HepG2 (cell line): Measurements from ENCODE around the gene SLC2A11. TPM values are rescaled to one million over a fixed set of nuclear protein-coding genes. Genes with fewer than 3 reads are reported as not detected.

ENCODE experiments used
- BORCS8-MEF2B ChIP-seq: sonication (generic); formaldehyde crosslinking; IDR thresholded peaks from 2 replicates; pipeline ENCODE4 v1.8.0; 2022; ENCODE audit warnings: mild to moderate bottlenecking, missing genetic modification reagents
- CERS6 ChIP-seq: sonication (generic); formaldehyde crosslinking; IDR thresholded peaks from 2 replicates; pipeline ENCODE4 v1.5.0; 2020; ENCODE audit warnings: missing genetic modification reagents
- HNRNPH1 ChIP-seq: fragments of 200-400 bp; formaldehyde crosslinking; optimal IDR thresholded peaks from 2 replicates; pipeline ENCODE3; 2017; ENCODE audit warnings: mild to moderate bottlenecking, low read depth, low read length
- IRX3 ChIP-seq: sonication (generic); formaldehyde crosslinking; IDR thresholded peaks from 2 replicates; pipeline ENCODE4 v1.8.1; 2023; ENCODE audit warnings: mild to moderate bottlenecking, low read depth, missing genetic modification reagents, borderline replicate concordance
- MBD4 ChIP-seq: IDR thresholded peaks from 2 replicates; pipeline ENCODE4 v1.6.1; 2012; ENCODE audit warnings: low read length, inconsistent platforms, borderline replicate concordance
- MXD1 ChIP-seq: sonication (generic); formaldehyde crosslinking; IDR thresholded peaks from 2 replicates; pipeline ENCODE4 v1.4.0; 2020; ENCODE audit warnings: mild to moderate bottlenecking, missing genetic modification reagents
- NCOA5 ChIP-seq: sonication (generic); formaldehyde crosslinking; IDR thresholded peaks from 2 replicates; pipeline ENCODE4 v1.4.0; 2020; ENCODE audit warnings: missing genetic modification reagents
- NFE2L2 ChIP-seq: fragments of 150-350 bp; IDR thresholded peaks from 2 replicates; pipeline ENCODE4 v1.6.1; 2014; ENCODE audit warnings: low read length
- ONECUT2 ChIP-seq: sonication (generic); formaldehyde crosslinking; IDR thresholded peaks from 2 replicates; pipeline ENCODE4 v1.4.0; 2020; ENCODE audit warnings: missing genetic modification reagents
- PHF21A ChIP-seq: sonication (generic); formaldehyde crosslinking; IDR thresholded peaks from 2 replicates; pipeline ENCODE4 v1.5.0; 2020; ENCODE audit warnings: mild to moderate bottlenecking, missing genetic modification reagents
- RBFOX2 ChIP-seq: fragments of 200-400 bp; formaldehyde crosslinking; IDR thresholded peaks from 2 replicates; pipeline ENCODE4 v1.6.1; 2017; ENCODE audit warnings: low read depth, mild to moderate bottlenecking, low read length
- SAFB2 ChIP-seq: sonication (generic); formaldehyde crosslinking; IDR thresholded peaks from 2 replicates; pipeline ENCODE4 v1.5.1; 2020; ENCODE audit warnings: missing genetic modification reagents, low read depth, mild to moderate bottlenecking, borderline replicate concordance
- SMARCC2 ChIP-seq: fragments of 450-650 bp; IDR thresholded peaks from 2 replicates; pipeline ENCODE4 v1.6.1; 2017; ENCODE audit warnings: antibody characterized with exemption, mild to moderate bottlenecking
- TMF1 ChIP-seq: sonication (generic); formaldehyde crosslinking; IDR thresholded peaks from 2 replicates; pipeline ENCODE4 v1.8.1; 2022; ENCODE audit warnings: low read depth, missing genetic modification reagents
- U2AF1 ChIP-seq: fragments of 200-400 bp; formaldehyde crosslinking; optimal IDR thresholded peaks from 2 replicates; pipeline ENCODE3; 2017; ENCODE audit warnings: mild to moderate bottlenecking, low read depth, low read length
- ZNF577 ChIP-seq: sonication (generic); formaldehyde crosslinking; IDR thresholded peaks from 2 replicates; pipeline ENCODE4 v1.4.0; 2020; ENCODE audit warnings: mild to moderate bottlenecking, low read depth, missing genetic modification reagents, borderline replicate concordance
- ZNF589 ChIP-seq: sonication (generic); formaldehyde crosslinking; conservative IDR thresholded peaks from 2 replicates; pipeline ENCODE4 v1.8.0; 2022; ENCODE audit warnings: mild to moderate bottlenecking, moderate library complexity, missing genetic modification reagents
- ZNF614 ChIP-seq: IDR thresholded peaks from 2 replicates; pipeline ENCODE4 v1.6.1; 2018; ENCODE audit warnings: missing biosample characterization, missing genetic modification reagents, inconsistent platforms, borderline replicate concordance
- ZSCAN31 ChIP-seq: sonication (generic); formaldehyde crosslinking; IDR thresholded peaks from 2 replicates; pipeline ENCODE4 v1.5.0; 2020; ENCODE audit warnings: low read depth, mild to moderate bottlenecking, missing genetic modification reagents
- polyA plus RNA-seq, 8 experiments: library from polyadenylated mRNA; depleted of rRNA in 3 of 8; stranded (reverse) in 7 of 8; unstranded in 1 of 8; fragments of >200 nt; fragmentation: Illumina TruSeq in 4 of 8; extraction: Trizol in 4 of 8; gene quantifications; 2 replicates each; pipeline versions ENCODE4 v1.2.1 to v1.2.3, GENCODE V29; 2011 to 2016; ENCODE audit warnings: low read depth in 4 of 8, missing spikeins in 1 of 8, mixed read lengths in 1 of 8; ENCODE audit not compliant: insufficient read depth in 1 of 8
- total RNA-seq, 5 experiments: library from RNA; depleted of rRNA; stranded (reverse); fragments of >200 nt; fragmentation: Illumina TruSeq; extraction: Trizol; gene quantifications; 2 replicates each; pipeline ENCODE4 v1.2.3, GENCODE V29; 2016; ENCODE audit warnings: low read depth in 1 of 5
- TF ChIP-seq, protein P1 (sequence below): sonication (generic); formaldehyde crosslinking; IDR thresholded peaks from 2 replicates; pipeline ENCODE4 v1.4.0; 2020; ENCODE audit warnings: mild to moderate bottlenecking, missing genetic modification reagents
- TF ChIP-seq, protein P2 (sequence below): sonication (generic); formaldehyde crosslinking; IDR thresholded peaks from 2 replicates; pipeline ENCODE4 v1.4.0; 2020; ENCODE audit warnings: mild to moderate bottlenecking, missing genetic modification reagents

SLC2A11 gene
- total and polyA plus RNA-seq, 2 of the 13 experiments (the other 11 are each of a cell fraction or from before 2014, with no cell fraction given): 15.2 to 15.4 TPM

- TF ChIP-seq, protein P1, sequence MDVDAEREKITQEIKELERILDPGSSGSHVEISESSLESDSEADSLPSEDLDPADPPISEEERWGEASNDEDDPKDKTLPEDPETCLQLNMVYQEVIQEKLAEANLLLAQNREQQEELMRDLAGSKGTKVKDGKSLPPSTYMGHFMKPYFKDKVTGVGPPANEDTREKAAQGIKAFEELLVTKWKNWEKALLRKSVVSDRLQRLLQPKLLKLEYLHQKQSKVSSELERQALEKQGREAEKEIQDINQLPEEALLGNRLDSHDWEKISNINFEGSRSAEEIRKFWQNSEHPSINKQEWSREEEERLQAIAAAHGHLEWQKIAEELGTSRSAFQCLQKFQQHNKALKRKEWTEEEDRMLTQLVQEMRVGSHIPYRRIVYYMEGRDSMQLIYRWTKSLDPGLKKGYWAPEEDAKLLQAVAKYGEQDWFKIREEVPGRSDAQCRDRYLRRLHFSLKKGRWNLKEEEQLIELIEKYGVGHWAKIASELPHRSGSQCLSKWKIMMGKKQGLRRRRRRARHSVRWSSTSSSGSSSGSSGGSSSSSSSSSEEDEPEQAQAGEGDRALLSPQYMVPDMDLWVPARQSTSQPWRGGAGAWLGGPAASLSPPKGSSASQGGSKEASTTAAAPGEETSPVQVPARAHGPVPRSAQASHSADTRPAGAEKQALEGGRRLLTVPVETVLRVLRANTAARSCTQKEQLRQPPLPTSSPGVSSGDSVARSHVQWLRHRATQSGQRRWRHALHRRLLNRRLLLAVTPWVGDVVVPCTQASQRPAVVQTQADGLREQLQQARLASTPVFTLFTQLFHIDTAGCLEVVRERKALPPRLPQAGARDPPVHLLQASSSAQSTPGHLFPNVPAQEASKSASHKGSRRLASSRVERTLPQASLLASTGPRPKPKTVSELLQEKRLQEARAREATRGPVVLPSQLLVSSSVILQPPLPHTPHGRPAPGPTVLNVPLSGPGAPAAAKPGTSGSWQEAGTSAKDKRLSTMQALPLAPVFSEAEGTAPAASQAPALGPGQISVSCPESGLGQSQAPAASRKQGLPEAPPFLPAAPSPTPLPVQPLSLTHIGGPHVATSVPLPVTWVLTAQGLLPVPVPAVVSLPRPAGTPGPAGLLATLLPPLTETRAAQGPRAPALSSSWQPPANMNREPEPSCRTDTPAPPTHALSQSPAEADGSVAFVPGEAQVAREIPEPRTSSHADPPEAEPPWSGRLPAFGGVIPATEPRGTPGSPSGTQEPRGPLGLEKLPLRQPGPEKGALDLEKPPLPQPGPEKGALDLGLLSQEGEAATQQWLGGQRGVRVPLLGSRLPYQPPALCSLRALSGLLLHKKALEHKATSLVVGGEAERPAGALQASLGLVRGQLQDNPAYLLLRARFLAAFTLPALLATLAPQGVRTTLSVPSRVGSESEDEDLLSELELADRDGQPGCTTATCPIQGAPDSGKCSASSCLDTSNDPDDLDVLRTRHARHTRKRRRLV (CRISPR knock-in tag): no peak
- TF ChIP-seq U2AF1: no peak
- TF ChIP-seq NCOA5: no peak
- no peak for TF ChIP-seq ZNF589
- no peak for TF ChIP-seq ZNF614 (CRISPR knock-in tag)
- TF ChIP-seq PHF21A (CRISPR knock-in tag): no peak
- TF ChIP-seq ONECUT2: no peak
- TF ChIP-seq TMF1 (CRISPR knock-in tag): no peak
- TF ChIP-seq RBFOX2: peak; percentile 24; the same call in 1 of the 2 replicates
- TF ChIP-seq SAFB2 (CRISPR knock-in tag): peak; percentile 78; the same call in 1 of the 2 replicates
- no peak for TF ChIP-seq SMARCC2
- no peak for TF ChIP-seq HNRNPH1
- TF ChIP-seq, protein P2, sequence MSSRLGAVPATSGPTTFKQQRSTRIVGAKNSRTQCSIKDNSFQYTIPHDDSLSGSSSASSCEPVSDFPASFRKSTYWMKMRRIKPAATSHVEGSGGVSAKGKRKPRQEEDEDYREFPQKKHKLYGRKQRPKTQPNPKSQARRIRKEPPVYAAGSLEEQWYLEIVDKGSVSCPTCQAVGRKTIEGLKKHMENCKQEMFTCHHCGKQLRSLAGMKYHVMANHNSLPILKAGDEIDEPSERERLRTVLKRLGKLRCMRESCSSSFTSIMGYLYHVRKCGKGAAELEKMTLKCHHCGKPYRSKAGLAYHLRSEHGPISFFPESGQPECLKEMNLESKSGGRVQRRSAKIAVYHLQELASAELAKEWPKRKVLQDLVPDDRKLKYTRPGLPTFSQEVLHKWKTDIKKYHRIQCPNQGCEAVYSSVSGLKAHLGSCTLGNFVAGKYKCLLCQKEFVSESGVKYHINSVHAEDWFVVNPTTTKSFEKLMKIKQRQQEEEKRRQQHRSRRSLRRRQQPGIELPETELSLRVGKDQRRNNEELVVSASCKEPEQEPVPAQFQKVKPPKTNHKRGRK (CRISPR knock-in tag): no peak
- TF ChIP-seq CERS6: no peak
- TF ChIP-seq MXD1: no peak
- no peak for TF ChIP-seq MBD4
- no peak for TF ChIP-seq ZNF577 (CRISPR knock-in tag)
- 0 out of 2 replicates have a peak, but pooled peaks have one; percentile 19 for TF ChIP-seq ZSCAN31 (CRISPR knock-in tag)
- TF ChIP-seq NFE2L2: no peak
- peak; percentile 65; the same call in 1 of the 2 replicates for TF ChIP-seq BORCS8-MEF2B
- no peak for TF ChIP-seq IRX3 (CRISPR knock-in tag)
These were observed 712 bp upstream of the SLC2A11 start (continued) for GRCh38 chr22:23856721-23857605.
